Measurements from ENCODE around the gene LDLR.
"Not testable (repeated sequence)": the region's sequence is repeated elsewhere in the genome, so short reads cannot be mapped to it uniquely, and the experiment has no call there.

Gene LDLR

GRCh38 chr19:11076792-11077191 is 12.5 kb upstream of the LDLR start:
- not testable (repeated sequence) for DNase-seq

- no peak for DNase-seq
Observed at GRCh38 chr19:11078893-11079292, 10.4 kb upstream of the LDLR start.

GRCh38 chr19:11079999-11080398 is 9.3 kb upstream of the LDLR start:
- DNase-seq, result no peak

- peak; percentile 64 for DNase-seq
Observed at GRCh38 chr19:11087870-11088505, 1.3 kb upstream of the LDLR start.

- DNase-seq, result peak; percentile 64
Observed at GRCh38 chr19:11088506-11089253, 583 bp upstream of the LDLR start.

- not testable (repeated sequence) for DNase-seq
Observed at GRCh38 chr19:11090014-11090263, 676 bp downstream of the LDLR start.

- DNase-seq, result peak; percentile 100
Observed at GRCh38 chr19:11090264-11090996, 1.2 kb downstream of the LDLR start.

GRCh38 chr19:11090997-11091702 is 1.9 kb downstream of the LDLR start:
- DNase-seq, result no peak

GRCh38 chr19:11091703-11092153 is 2.5 kb downstream of the LDLR start:
- peak; percentile 71 for DNase-seq

GRCh38 chr19:11092181-11092538 is 2.9 kb downstream of the LDLR start:
- DNase-seq, result peak; percentile 59

GRCh38 chr19:11093689-11094238 is 4.5 kb downstream of the LDLR start:
- DNase-seq, result peak; percentile 44

- DNase-seq, result no peak
Observed at GRCh38 chr19:11094520-11094894, 5.2 kb downstream of the LDLR start.

GRCh38 chr19:11096210-11096841 is 7.1 kb downstream of the LDLR start:
- peak; percentile 46 for DNase-seq

GRCh38 chr19:11097367-11097766 is 8.1 kb downstream of the LDLR start:
- DNase-seq, result not testable (repeated sequence)

GRCh38 chr19:11098327-11098726 is 9.1 kb downstream of the LDLR start:
- no peak for DNase-seq

- no peak for DNase-seq
Observed at GRCh38 chr19:11098861-11099260, 9.6 kb downstream of the LDLR start.

GRCh38 chr19:11100049-11100448 is 10.8 kb downstream of the LDLR start:
- DNase-seq, result no peak

- DNase-seq, result no peak
Observed at GRCh38 chr19:11101057-11101456, 11.8 kb downstream of the LDLR start.

GRCh38 chr19:11102944-11103343 is 13.7 kb downstream of the LDLR start:
- no peak for DNase-seq

- not testable (repeated sequence) for DNase-seq
Observed at GRCh38 chr19:11103667-11104066, 14.4 kb downstream of the LDLR start.

GRCh38 chr19:11105014-11105636 is 15.9 kb downstream of the LDLR start:
- no peak for DNase-seq

GRCh38 chr19:11106477-11106876 is 17.2 kb downstream of the LDLR start:
- no peak for DNase-seq

Measured in OCI-M1 (cell line).